Measurements from ENCODE around the gene MEIS3. TPM values are rescaled to one million over a fixed set of nuclear protein-coding genes. Genes with fewer than 3 reads are reported as not detected.
A peak's percentile ranks its signal among the peaks of the same experiment; 100 is the strongest.
"Not testable (repeated sequence)": the region's sequence is repeated elsewhere in the genome, so short reads cannot be mapped to it uniquely, and the experiment has no call there.

The MEIS3 gene
- total RNA-seq, 1 experiment from 2014 or later: 1.3 TPM

GRCh38 chr19:47390533-47391488 is 28.5 kb downstream of the MEIS3 start:
- intact Hi-C loops (cut with micrococcal nuclease): loop anchor here (1.0 kb wide), 1 partner anchor 95 kb away; no protein-coding TSS in a partner anchor
- Histone ChIP-seq H3K36me3 (ENCODE audit: low read depth, low read length) (no peaks in the 10 kb centered on the region), H3K4me1 (ENCODE audit: insufficient read depth, low read length) (no peaks in the 10 kb centered on the region), H2AFZ (ENCODE audit: low read length) (no peak overlapping the region), H3K9ac (ENCODE audit: low read length) (no peak overlapping the region), H3K4me2 (ENCODE audit: low read length) (no peak overlapping the region), H3K9me2 (replicated peaks; ENCODE audit: low read length) (no peaks in the 10 kb centered on the region), H3K27ac (ENCODE audit: low read length) (no peak overlapping the region), H3K9me3 (ENCODE audit: low read length) (no peaks in the 10 kb centered on the region), H3K79me2 (ENCODE audit: low read length) (no peaks in the 10 kb centered on the region), H3K4me3 (ENCODE audit: low read length) (no peak overlapping the region), H3K27me3 (ENCODE audit: low read length) (no peaks in the 10 kb centered on the region), H4K20me1 (ENCODE audit: low read length) (no peaks in the 10 kb centered on the region), H3F3A (ENCODE audit: low read length, unreplicated experiment) (no peaks in the 10 kb centered on the region)
- POLR2A ChIA-PET (ENCODE audit: unreplicated experiment): no interaction called here
- CTCF ChIA-PET: interaction anchor here (0.5 to 0.7 kb wide), 2 partner anchors 23 to 141 kb away, joined by 3 to 7 read pairs; no protein-coding TSS in a partner anchor
- BruUV-seq (replicated peaks): no TSS peak
- ATAC-seq (peak; percentile 15; the same call in 1 of the 2 replicates), DNase-seq (no peak)
- TF ChIP-seq EZH2 (IDR thresholded peaks at IDR 0.05; ENCODE audit: low read length, unreplicated experiment) (no peak), EZH2phosphoT487 (IDR thresholded peaks at IDR 0.05; ENCODE audit: borderline replicate concordance, low read length) (no peak), CTCF (conservative IDR thresholded peaks at IDR 0.05; ENCODE audit: low read depth, low read length) (no peak)

DNA sequence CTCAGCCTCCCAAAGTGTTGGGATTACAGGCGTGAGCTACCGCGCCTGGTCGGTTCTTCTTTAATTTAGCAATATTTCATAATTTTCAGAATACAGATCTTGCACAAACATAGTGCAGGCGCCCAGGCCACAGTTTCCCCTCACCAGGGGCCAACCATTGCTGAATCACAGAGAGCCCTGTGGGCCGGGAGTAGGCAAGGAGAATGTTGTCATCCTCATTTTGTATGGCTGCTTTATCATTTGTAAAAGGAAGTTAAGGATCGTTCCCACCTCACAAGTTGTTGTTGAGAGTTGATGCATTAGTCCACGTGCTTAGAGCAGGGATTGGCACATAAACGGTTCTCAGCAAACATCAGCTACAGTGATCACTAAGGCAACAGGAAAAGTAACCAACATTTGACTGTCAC is 30.2 kb downstream of the MEIS3 start:
- Histone ChIP-seq H3K4me2 (ENCODE audit: low read length) (no peak overlapping the region), H3K9ac (ENCODE audit: low read length) (no peak overlapping the region), H3K4me3 (ENCODE audit: low read length) (no peak overlapping the region), H4K20me1 (ENCODE audit: low read length) (no peaks in the 10 kb centered on the region), H3F3A (ENCODE audit: low read length, unreplicated experiment) (no peaks in the 10 kb centered on the region), H3K27ac (ENCODE audit: low read length) (no peak overlapping the region), H3K36me3 (ENCODE audit: low read depth, low read length) (no peaks in the 10 kb centered on the region), H2AFZ (ENCODE audit: low read length) (no peak overlapping the region), H3K9me3 (ENCODE audit: low read length) (no peaks in the 10 kb centered on the region), H3K79me2 (ENCODE audit: low read length) (no peaks in the 10 kb centered on the region), H3K9me2 (replicated peaks; ENCODE audit: low read length) (no peaks in the 10 kb centered on the region), H3K4me1 (ENCODE audit: insufficient read depth, low read length) (no peaks in the 10 kb centered on the region), H3K27me3 (ENCODE audit: low read length) (no peaks in the 10 kb centered on the region)
- ATAC-seq (no peak), DNase-seq (no peak)
- BruUV-seq (replicated peaks): no TSS peak
- ChIA-PET POLR2A (ENCODE audit: unreplicated experiment) (no interaction called here), CTCF (interaction anchor here (0.6 kb wide), 1 partner anchor 173 kb away, joined by 4 read pairs; no protein-coding TSS in a partner anchor)
- no peak for TF ChIP-seq EZH2phosphoT487 (IDR thresholded peaks at IDR 0.05; ENCODE audit: borderline replicate concordance, low read length)
- no peak for TF ChIP-seq CTCF (conservative IDR thresholded peaks at IDR 0.05; ENCODE audit: low read depth, low read length)
- TF ChIP-seq EZH2 (IDR thresholded peaks at IDR 0.05; ENCODE audit: low read length, unreplicated experiment): no peak
- intact Hi-C loops (cut with micrococcal nuclease): no loop called here

- POLR2A ChIA-PET (ENCODE audit: unreplicated experiment); H3K36me3 ChIP-seq (ENCODE audit: low read depth, low read length); H3K4me2 ChIP-seq (ENCODE audit: low read length); H3K9me3 ChIP-seq (ENCODE audit: low read length); H3K79me2 ChIP-seq (ENCODE audit: low read length); H3F3A ChIP-seq (ENCODE audit: low read length, unreplicated experiment); BruUV-seq (replicated peaks); H3K9ac ChIP-seq (ENCODE audit: low read length); H3K27me3 ChIP-seq (ENCODE audit: low read length); ATAC-seq; H2AFZ ChIP-seq (ENCODE audit: low read length); H3K4me3 ChIP-seq (ENCODE audit: low read length); H3K9me2 ChIP-seq (replicated peaks; ENCODE audit: low read length); H4K20me1 ChIP-seq (ENCODE audit: low read length); H3K27ac ChIP-seq (ENCODE audit: low read length); H3K4me1 ChIP-seq (ENCODE audit: insufficient read depth, low read length); DNase-seq; intact Hi-C loops (cut with micrococcal nuclease): not testable (repeated sequence)
- CTCF ChIA-PET: interaction anchor here (0.6 kb wide), 1 partner anchor 174 kb away, joined by 4 read pairs; no protein-coding TSS in a partner anchor
These were observed 30.6 kb downstream of the MEIS3 start for GRCh38 chr19:47388721-47389120.

DNA sequence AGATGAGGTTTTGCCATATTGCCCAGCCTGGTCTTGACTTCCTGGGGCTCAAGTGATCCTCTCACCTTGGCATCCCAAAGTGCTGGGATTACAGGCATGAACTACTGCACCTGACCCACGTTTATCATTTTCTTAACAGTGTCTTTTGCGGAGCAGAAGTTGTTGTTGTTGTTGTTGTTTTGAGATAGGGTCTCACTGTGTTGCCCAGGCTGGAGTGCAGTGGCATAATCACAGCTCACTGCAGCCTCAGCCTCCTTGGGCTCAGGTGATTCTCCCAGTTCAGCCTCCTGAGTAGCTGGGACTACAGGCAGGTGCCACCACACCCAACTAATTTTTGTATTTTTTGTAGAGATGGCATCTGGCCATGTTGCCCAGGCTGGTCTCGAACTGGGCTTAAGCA is 31.7 kb downstream of the MEIS3 start:
- CTCF ChIA-PET; H3K27me3 ChIP-seq (ENCODE audit: low read length); ATAC-seq; H3F3A ChIP-seq (ENCODE audit: low read length, unreplicated experiment); POLR2A ChIA-PET (ENCODE audit: unreplicated experiment); intact Hi-C loops (cut with micrococcal nuclease); H3K4me3 ChIP-seq (ENCODE audit: low read length); H3K9me3 ChIP-seq (ENCODE audit: low read length); H3K9me2 ChIP-seq (replicated peaks; ENCODE audit: low read length); H4K20me1 ChIP-seq (ENCODE audit: low read length); DNase-seq; H3K36me3 ChIP-seq (ENCODE audit: low read depth, low read length); H3K79me2 ChIP-seq (ENCODE audit: low read length); H3K4me1 ChIP-seq (ENCODE audit: insufficient read depth, low read length); H3K4me2 ChIP-seq (ENCODE audit: low read length); BruUV-seq (replicated peaks); H3K9ac ChIP-seq (ENCODE audit: low read length); H3K27ac ChIP-seq (ENCODE audit: low read length); H2AFZ ChIP-seq (ENCODE audit: low read length): not testable (repeated sequence)

- intact Hi-C loops (cut with micrococcal nuclease); ATAC-seq; H2AFZ ChIP-seq (ENCODE audit: low read length); CTCF ChIA-PET; H3K4me3 ChIP-seq (ENCODE audit: low read length); DNase-seq; H3K27me3 ChIP-seq (ENCODE audit: low read length); H3K9me2 ChIP-seq (replicated peaks; ENCODE audit: low read length); H3K4me2 ChIP-seq (ENCODE audit: low read length); H3K9me3 ChIP-seq (ENCODE audit: low read length); H3K36me3 ChIP-seq (ENCODE audit: low read depth, low read length); H3K4me1 ChIP-seq (ENCODE audit: insufficient read depth, low read length); BruUV-seq (replicated peaks); H3K9ac ChIP-seq (ENCODE audit: low read length); H4K20me1 ChIP-seq (ENCODE audit: low read length); H3K79me2 ChIP-seq (ENCODE audit: low read length); H3K27ac ChIP-seq (ENCODE audit: low read length); H3F3A ChIP-seq (ENCODE audit: low read length, unreplicated experiment); POLR2A ChIA-PET (ENCODE audit: unreplicated experiment): not testable (repeated sequence)
These were observed 32.7 kb downstream of the MEIS3 start for GRCh38 chr19:47386582-47386981.

Data from PC-3 (cell line).